C4-2B (cell line): ENCODE data around the gene SRGAP2C.
"Not testable (repeated sequence)": the region's sequence is repeated elsewhere in the genome, so short reads cannot be mapped to it uniquely, and the experiment has no call there.

Source experiments
- CTCF ChIP-seq: fragments of 450-650 bp; conservative IDR thresholded peaks from 2 replicates; pipeline ENCODE4 v1.5.1; 2017; ENCODE audit warnings: mild to moderate bottlenecking
- ZFX ChIP-seq: fragments of 450-650 bp; IDR thresholded peaks from 2 replicates; pipeline ENCODE4 v1.6.1; 2017

GRCh38 chr1:121226295-121226904 lies 41.6 kb downstream of the SRGAP2C start:
- not testable (repeated sequence) for TF ChIP-seq CTCF, ZFX
